ENCODE results near the gene FSTL4.

DNA sequence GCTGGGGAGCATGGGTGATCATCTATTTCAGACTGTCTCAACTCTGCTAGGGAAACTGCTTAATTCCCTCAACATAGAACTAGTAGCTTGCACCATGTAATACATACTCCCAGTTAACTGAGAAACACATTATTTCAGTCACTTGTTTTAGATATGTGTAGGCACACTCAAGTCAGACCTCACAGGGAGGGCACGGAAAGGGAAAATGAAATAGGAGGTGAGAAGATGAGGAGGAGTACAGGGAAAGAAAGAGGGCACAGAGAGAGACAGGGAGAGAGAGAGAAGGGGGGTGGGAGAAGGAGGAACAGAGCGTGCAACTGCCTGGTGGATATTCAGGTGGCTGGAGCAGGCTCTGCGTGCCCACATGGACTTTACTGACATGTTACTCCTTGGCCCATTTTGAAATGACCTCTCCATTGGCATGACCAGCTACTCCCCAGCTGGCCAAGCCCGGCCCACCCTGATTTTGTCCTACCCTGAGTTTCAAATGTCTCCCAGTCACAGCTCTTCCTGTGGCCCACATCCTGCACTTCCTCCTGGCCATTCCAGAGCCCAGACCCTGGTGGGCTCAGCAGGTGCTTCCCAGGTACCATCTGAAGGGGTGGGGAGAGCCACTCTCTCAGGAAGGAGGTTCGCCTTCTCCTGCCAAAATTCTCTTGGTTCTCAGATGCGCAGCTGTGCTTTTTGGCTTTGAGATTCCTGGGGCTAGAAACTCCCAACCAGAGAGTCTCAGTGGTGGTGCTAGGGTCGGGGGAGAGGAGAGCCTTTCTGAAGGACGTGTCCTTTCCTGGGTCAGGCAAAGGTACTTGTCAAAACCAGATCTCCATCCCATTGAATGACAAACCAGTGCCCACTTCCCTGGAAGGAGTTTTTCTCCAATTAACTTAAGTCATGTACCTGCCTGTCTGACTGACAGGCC lies 229.4 kb downstream of the FSTL4 start:
- TF ChIP-seq, protein P1, sequence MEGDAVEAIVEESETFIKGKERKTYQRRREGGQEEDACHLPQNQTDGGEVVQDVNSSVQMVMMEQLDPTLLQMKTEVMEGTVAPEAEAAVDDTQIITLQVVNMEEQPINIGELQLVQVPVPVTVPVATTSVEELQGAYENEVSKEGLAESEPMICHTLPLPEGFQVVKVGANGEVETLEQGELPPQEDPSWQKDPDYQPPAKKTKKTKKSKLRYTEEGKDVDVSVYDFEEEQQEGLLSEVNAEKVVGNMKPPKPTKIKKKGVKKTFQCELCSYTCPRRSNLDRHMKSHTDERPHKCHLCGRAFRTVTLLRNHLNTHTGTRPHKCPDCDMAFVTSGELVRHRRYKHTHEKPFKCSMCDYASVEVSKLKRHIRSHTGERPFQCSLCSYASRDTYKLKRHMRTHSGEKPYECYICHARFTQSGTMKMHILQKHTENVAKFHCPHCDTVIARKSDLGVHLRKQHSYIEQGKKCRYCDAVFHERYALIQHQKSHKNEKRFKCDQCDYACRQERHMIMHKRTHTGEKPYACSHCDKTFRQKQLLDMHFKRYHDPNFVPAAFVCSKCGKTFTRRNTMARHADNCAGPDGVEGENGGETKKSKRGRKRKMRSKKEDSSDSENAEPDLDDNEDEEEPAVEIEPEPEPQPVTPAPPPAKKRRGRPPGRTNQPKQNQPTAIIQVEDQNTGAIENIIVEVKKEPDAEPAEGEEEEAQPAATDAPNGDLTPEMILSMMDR (IDR thresholded peaks at IDR 0.05), result no peak
- no peak for TF ChIP-seq POLR2A (IDR thresholded peaks at IDR 0.05)

Measured in body of pancreas (tissue), 4 donors.